Measurements from ENCODE around the gene EXOC3. TPM values are rescaled to one million over a fixed set of nuclear protein-coding genes. Genes with fewer than 3 reads are reported as not detected.

EXOC3 gene
- total RNA-seq, 1 experiment from 2014 or later, result 63.8 TPM

- Mint-ChIP-seq H3K9me3 (ENCODE audit: low read depth, unreplicated experiment) (no peaks in the 10 kb centered on the region), H3K27ac (ENCODE audit: unreplicated experiment) (no peak overlapping the region), H3K4me1 (ENCODE audit: low read depth, unreplicated experiment) (no peaks in the 10 kb centered on the region), H3K27me3 (ENCODE audit: unreplicated experiment) (peaks cover 33% of the 10 kb centered on the region), H3K4me3 (ENCODE audit: low read depth, unreplicated experiment) (no peak overlapping the region), H3K36me3 (ENCODE audit: insufficient read depth, unreplicated experiment) (no peaks in the 10 kb centered on the region)
- BruUV-seq (replicated peaks), result no TSS peak
- intact Hi-C loops (cut with micrococcal nuclease; ENCODE audit: unreplicated experiment), result no loop called here
- TF ChIP-seq CTCF (IDR thresholded peaks at IDR 0.05; ENCODE audit: unreplicated experiment), result no peak
- DNase-seq, result no peak
- CTCF ChIA-PET, result interaction anchor here (0.6 to 1.4 kb wide), 2 partner anchors 22 to 47 kb away, joined by 3 read pairs; no protein-coding TSS in a partner anchor
Observed at GRCh38 chr5:493758-494157, 50.8 kb downstream of the EXOC3 start.

- no TSS peak for BruUV-seq (replicated peaks)
- DNase-seq, result no peak
- H3K27ac Mint-ChIP-seq (ENCODE audit: unreplicated experiment), result no peak overlapping the region
- TF ChIP-seq CTCF (IDR thresholded peaks at IDR 0.05; ENCODE audit: unreplicated experiment), result no peak
- no peaks in the 10 kb centered on the region for H3K36me3 Mint-ChIP-seq (ENCODE audit: insufficient read depth, unreplicated experiment)
- intact Hi-C loops (cut with micrococcal nuclease; ENCODE audit: unreplicated experiment), result no loop called here
- CTCF ChIA-PET, result no interaction called here
- H3K9me3 Mint-ChIP-seq (ENCODE audit: low read depth, unreplicated experiment), result no peaks in the 10 kb centered on the region
- peaks cover 43% of the 10 kb centered on the region for H3K27me3 Mint-ChIP-seq (ENCODE audit: unreplicated experiment)
- H3K4me1 Mint-ChIP-seq (ENCODE audit: low read depth, unreplicated experiment), result no peaks in the 10 kb centered on the region
- H3K4me3 Mint-ChIP-seq (ENCODE audit: low read depth, unreplicated experiment), result no peak overlapping the region
Observed at GRCh38 chr5:494667-495255, 51.8 kb downstream of the EXOC3 start.

- H3K36me3 Mint-ChIP-seq (ENCODE audit: insufficient read depth, unreplicated experiment), result no peaks in the 10 kb centered on the region
- no peak overlapping the region for H3K27ac Mint-ChIP-seq (ENCODE audit: unreplicated experiment)
- CTCF ChIA-PET, result no interaction called here
- no peak overlapping the region for H3K4me3 Mint-ChIP-seq (ENCODE audit: low read depth, unreplicated experiment)
- H3K9me3 Mint-ChIP-seq (ENCODE audit: low read depth, unreplicated experiment), result no peaks in the 10 kb centered on the region
- H3K4me1 Mint-ChIP-seq (ENCODE audit: low read depth, unreplicated experiment), result no peaks in the 10 kb centered on the region
- H3K27me3 Mint-ChIP-seq (ENCODE audit: unreplicated experiment), result peaks cover 54% of the 10 kb centered on the region
- no peak for TF ChIP-seq CTCF (IDR thresholded peaks at IDR 0.05; ENCODE audit: unreplicated experiment)
- intact Hi-C loops (cut with micrococcal nuclease; ENCODE audit: unreplicated experiment), result no loop called here
- no peak for DNase-seq
- no TSS peak for BruUV-seq (replicated peaks)
Observed at GRCh38 chr5:496028-496427, 53.1 kb downstream of the EXOC3 start.

GRCh38 chr5:497090-497700, 54.2 kb downstream of the EXOC3 start:
- Mint-ChIP-seq H3K36me3 (ENCODE audit: insufficient read depth, unreplicated experiment) (no peaks in the 10 kb centered on the region), H3K9me3 (ENCODE audit: low read depth, unreplicated experiment) (no peaks in the 10 kb centered on the region), H3K4me1 (ENCODE audit: low read depth, unreplicated experiment) (no peaks in the 10 kb centered on the region), H3K27me3 (ENCODE audit: unreplicated experiment) (peaks cover 43% of the 10 kb centered on the region), H3K4me3 (ENCODE audit: low read depth, unreplicated experiment) (no peak overlapping the region), H3K27ac (ENCODE audit: unreplicated experiment) (no peak overlapping the region)
- TF ChIP-seq CTCF (IDR thresholded peaks at IDR 0.05; ENCODE audit: unreplicated experiment), result no peak
- no peak for DNase-seq
- intact Hi-C loops (cut with micrococcal nuclease; ENCODE audit: unreplicated experiment), result no loop called here
- CTCF ChIA-PET, result no interaction called here
- BruUV-seq (replicated peaks), result no TSS peak
